RWPE2 (cell line): ENCODE results near the gene MRPL21.
A peak's percentile ranks its signal among the peaks of the same experiment; 100 is the strongest.

Experiments
- ATAC-seq: fragments of 200-7000 bp; cut with Tn5 transposase; 3 replicates; pipeline ENCODE4 v1.9.1; 2021; ENCODE audit warnings: low read depth
- DNase-seq: peaks from one replicate; pipeline ENCODE4 v3.0.0-alpha.2; 2020; ENCODE audit warnings: low spot score
- H3K27ac ChIP-seq: fragments of 450-650 bp; 2 replicates; pipeline ENCODE4 v1.5.1; 2017; ENCODE audit warnings: mild to moderate bottlenecking; ENCODE audit not compliant: poor library complexity, severe bottlenecking
- H3K27me3 ChIP-seq: fragments of 250-450 bp; sonication (Bioruptor Pico); 2 replicates; pipeline ENCODE4 v1.5.1; 2021; ENCODE audit warnings: mild to moderate bottlenecking, moderate library complexity; ENCODE audit not compliant: insufficient read depth, poor library complexity, severe bottlenecking
- H3K36me3 ChIP-seq: fragments of 250-450 bp; sonication (Bioruptor Pico); 2 replicates; pipeline ENCODE4 v1.5.1; 2020; ENCODE audit warnings: low read depth, mild to moderate bottlenecking, moderate library complexity
- H3K4me1 ChIP-seq: fragments of 250-450 bp; sonication (Bioruptor Pico); 2 replicates; pipeline ENCODE4 v1.5.1; 2021; ENCODE audit warnings: mild to moderate bottlenecking, moderate library complexity; ENCODE audit not compliant: insufficient read depth, poor library complexity, severe bottlenecking
- H3K4me3 ChIP-seq: fragments of 250-450 bp; sonication (Bioruptor Pico); 2 replicates; pipeline ENCODE4 v1.5.1; 2021; ENCODE audit warnings: mild to moderate bottlenecking, moderate library complexity; ENCODE audit not compliant: severe bottlenecking
- H3K9me3 ChIP-seq: fragments of 250-450 bp; sonication (Bioruptor Pico); 2 replicates; pipeline ENCODE4 v1.5.1; 2021; ENCODE audit warnings: mild to moderate bottlenecking, moderate library complexity; ENCODE audit not compliant: severe bottlenecking
- TF ChIP-seq, protein P1 (sequence below): fragments of 450-650 bp; IDR thresholded peaks from one replicate; pipeline ENCODE4 v1.5.1; 2017; ENCODE audit warnings: mild to moderate bottlenecking, moderate library complexity; ENCODE audit not compliant: poor library complexity, severe bottlenecking

Gene MRPL21

GRCh38 chr11:68870470-68870869 is 33.2 kb downstream of the MRPL21 start:
- H3K9me3 ChIP-seq = no peaks in the 10 kb centered on the region
- ATAC-seq (0 out of 3 replicates have a peak, but pooled peaks have one; percentile 25), DNase-seq (no peak)
- TF ChIP-seq, protein P1, sequence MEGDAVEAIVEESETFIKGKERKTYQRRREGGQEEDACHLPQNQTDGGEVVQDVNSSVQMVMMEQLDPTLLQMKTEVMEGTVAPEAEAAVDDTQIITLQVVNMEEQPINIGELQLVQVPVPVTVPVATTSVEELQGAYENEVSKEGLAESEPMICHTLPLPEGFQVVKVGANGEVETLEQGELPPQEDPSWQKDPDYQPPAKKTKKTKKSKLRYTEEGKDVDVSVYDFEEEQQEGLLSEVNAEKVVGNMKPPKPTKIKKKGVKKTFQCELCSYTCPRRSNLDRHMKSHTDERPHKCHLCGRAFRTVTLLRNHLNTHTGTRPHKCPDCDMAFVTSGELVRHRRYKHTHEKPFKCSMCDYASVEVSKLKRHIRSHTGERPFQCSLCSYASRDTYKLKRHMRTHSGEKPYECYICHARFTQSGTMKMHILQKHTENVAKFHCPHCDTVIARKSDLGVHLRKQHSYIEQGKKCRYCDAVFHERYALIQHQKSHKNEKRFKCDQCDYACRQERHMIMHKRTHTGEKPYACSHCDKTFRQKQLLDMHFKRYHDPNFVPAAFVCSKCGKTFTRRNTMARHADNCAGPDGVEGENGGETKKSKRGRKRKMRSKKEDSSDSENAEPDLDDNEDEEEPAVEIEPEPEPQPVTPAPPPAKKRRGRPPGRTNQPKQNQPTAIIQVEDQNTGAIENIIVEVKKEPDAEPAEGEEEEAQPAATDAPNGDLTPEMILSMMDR = no peak
- no peaks in the 10 kb centered on the region for H3K36me3 ChIP-seq
- no peak overlapping the region for H3K27ac ChIP-seq
- H3K27me3 ChIP-seq = no peaks in the 10 kb centered on the region
- no peak overlapping the region for H3K4me3 ChIP-seq
- no peaks in the 10 kb centered on the region for H3K4me1 ChIP-seq

GRCh38 chr11:68868221-68868835 is 35.3 kb downstream of the MRPL21 start:
- peaks cover 5% of the 10 kb centered on the region for H3K9me3 ChIP-seq
- H3K27ac ChIP-seq = no peak overlapping the region
- H3K4me1 ChIP-seq = no peaks in the 10 kb centered on the region
- no peak for ATAC-seq
- TF ChIP-seq, protein P1 = no peak
- DNase-seq = no peak
- H3K27me3 ChIP-seq = no peaks in the 10 kb centered on the region
- H3K4me3 ChIP-seq = no peak overlapping the region
- H3K36me3 ChIP-seq = no peaks in the 10 kb centered on the region

GRCh38 chr11:68867066-68867465 is 36.6 kb downstream of the MRPL21 start:
- H3K36me3 ChIP-seq = no peaks in the 10 kb centered on the region
- TF ChIP-seq, protein P1 = no peak
- H3K27ac ChIP-seq = no peak overlapping the region
- no peaks in the 10 kb centered on the region for H3K27me3 ChIP-seq
- no peak overlapping the region for H3K4me3 ChIP-seq
- no peaks in the 10 kb centered on the region for H3K4me1 ChIP-seq
- DNase-seq (no peak), ATAC-seq (no peak)
- H3K9me3 ChIP-seq = peaks cover 5% of the 10 kb centered on the region

- no peak overlapping the region for H3K4me3 ChIP-seq
- no peak for ATAC-seq
Measured at GRCh38 chr11:68865241-68865640, 38.4 kb downstream of the MRPL21 start.

More at GRCh38 chr11:68865241-68865640, 38.4 kb downstream of the MRPL21 start:
- TF ChIP-seq, protein P1 = no peak
- H3K27ac ChIP-seq = no peak overlapping the region
- no peaks in the 10 kb centered on the region for H3K27me3 ChIP-seq
- H3K9me3 ChIP-seq = peaks cover 5% of the 10 kb centered on the region
- H3K4me1 ChIP-seq = no peaks in the 10 kb centered on the region
- no peak for DNase-seq
- H3K36me3 ChIP-seq = no peaks in the 10 kb centered on the region
